HEK293 (cell line): ENCODE measurements around the gene IFI27L2.

Source experiments
- CTCF ChIA-PET: fragments of 350-600 bp; formaldehyde crosslinking; extraction: SDS; loops from one replicate; lab custom pipeline; 2021; ENCODE audit warnings: antibody characterized with exemption; lab: Yijun Ruan, JAX
- POLR2A ChIA-PET: fragments of 300-600 bp; formaldehyde crosslinking; extraction: SDS; loops from one replicate; lab custom pipeline; 2020; ENCODE audit warnings: antibody characterized with exemption, inconsistent platforms; lab: Yijun Ruan, JAX
- H3K27ac ChIP-seq: fragments of 200-500 bp; sonication (Bioruptor generic); 2 replicates; pipeline ENCODE4 v1.5.1; 2014; ENCODE audit warnings: low read depth, low read length, control low read depth, inconsistent platforms; ENCODE audit errors: extremely low read depth
- H3K36me3 ChIP-seq, 2 experiments: fragments of 200-500 bp in 1 of 2; sonication (Bioruptor generic) in 1 of 2; 1 replicate in 1 of 2; 2 replicates in 1 of 2; pipeline ENCODE4 v1.5.1; 2014 to 2017; ENCODE audit warnings: inconsistent platforms in 2 of 2, low read length in 2 of 2; ENCODE audit not compliant: control insufficient read depth in 2 of 2, insufficient read depth in 1 of 2
- H3K4me1 ChIP-seq: fragments of 200-500 bp; sonication (Bioruptor generic); 2 replicates; pipeline ENCODE4 v1.5.1; 2014; ENCODE audit warnings: mild to moderate bottlenecking, low read length, inconsistent platforms; ENCODE audit not compliant: control insufficient read depth, insufficient read depth
- H3K4me3 ChIP-seq: 2 replicates; pipeline ENCODE4 v1.5.1; 2011; ENCODE audit warnings: low read depth, mild to moderate bottlenecking, control low read depth, low read length, moderate library complexity
- H3K9me3 ChIP-seq: fragments of 200-500 bp; sonication (Bioruptor generic); 2 replicates; pipeline ENCODE4 v1.5.1; 2014; ENCODE audit warnings: low read depth, low read length, inconsistent platforms; ENCODE audit not compliant: control insufficient read depth, insufficient read depth
- ZEB2 ChIP-seq: fragments of 450-650 bp; formaldehyde crosslinking; IDR thresholded peaks from 2 replicates; pipeline ENCODE4 v1.5.1; 2016; ENCODE audit warnings: missing biosample characterization, missing genetic modification characterization
- ZFHX2 ChIP-seq: fragments of 450-650 bp; formaldehyde crosslinking; conservative IDR thresholded peaks from 2 replicates; pipeline ENCODE4 v1.5.1; 2016; ENCODE audit warnings: missing biosample characterization, missing genetic modification characterization
- ZNF266 ChIP-seq: fragments of 450-650 bp; formaldehyde crosslinking; IDR thresholded peaks from 2 replicates; pipeline ENCODE4 v1.5.1; 2016; ENCODE audit warnings: missing biosample characterization, missing genetic modification characterization, low read depth
- ZNF558 ChIP-seq: fragments of 450-650 bp; formaldehyde crosslinking; IDR thresholded peaks from 2 replicates; pipeline ENCODE4 v1.5.1; 2016; ENCODE audit warnings: missing biosample characterization, missing genetic modification characterization
- ZNF626 ChIP-seq: fragments of 450-650 bp; sonication (Bioruptor Pico); formaldehyde crosslinking; IDR thresholded peaks from 2 replicates; pipeline ENCODE4 v1.5.1; 2018; ENCODE audit warnings: missing biosample characterization, missing genetic modification characterization, inconsistent platforms
- ZNF677 ChIP-seq: fragments of 450-650 bp; IDR thresholded peaks from 2 replicates; pipeline ENCODE4 v1.5.0; 2018; ENCODE audit warnings: missing biosample characterization, mild to moderate bottlenecking, missing genetic modification characterization, moderate library complexity
- TF ChIP-seq, protein P1 (sequence below): fragments of 450-650 bp; formaldehyde crosslinking; IDR thresholded peaks from 2 replicates; pipeline ENCODE4 v1.5.1; 2017; ENCODE audit warnings: missing biosample characterization, missing genetic modification characterization
- TF ChIP-seq, protein P2 (sequence below): fragments of 450-650 bp; formaldehyde crosslinking; conservative IDR thresholded peaks from 2 replicates; pipeline ENCODE4 v1.5.1; 2016; ENCODE audit warnings: low read depth, missing biosample characterization, missing genetic modification characterization
- TF ChIP-seq, protein P3 (sequence below): fragments of 450-650 bp; formaldehyde crosslinking; conservative IDR thresholded peaks from 2 replicates; pipeline ENCODE4 v1.5.1; 2016; ENCODE audit warnings: low read depth, missing biosample characterization, missing genetic modification characterization
- TF ChIP-seq, protein P4 (sequence below): fragments of 450-650 bp; formaldehyde crosslinking; IDR thresholded peaks from 2 replicates; pipeline ENCODE4 v1.5.1; 2016; ENCODE audit warnings: missing biosample characterization, missing genetic modification characterization
- TF ChIP-seq, protein P5 (sequence below): fragments of 450-650 bp; formaldehyde crosslinking; IDR thresholded peaks from 2 replicates; pipeline ENCODE4 v1.5.1; 2016; ENCODE audit warnings: missing biosample characterization, missing genetic modification characterization
- TF ChIP-seq, protein P6 (sequence below): fragments of 450-650 bp; formaldehyde crosslinking; IDR thresholded peaks from 2 replicates; pipeline ENCODE4 v1.5.1; 2016; ENCODE audit warnings: missing biosample characterization, missing genetic modification characterization, low read depth

Gene IFI27L2

DNA sequence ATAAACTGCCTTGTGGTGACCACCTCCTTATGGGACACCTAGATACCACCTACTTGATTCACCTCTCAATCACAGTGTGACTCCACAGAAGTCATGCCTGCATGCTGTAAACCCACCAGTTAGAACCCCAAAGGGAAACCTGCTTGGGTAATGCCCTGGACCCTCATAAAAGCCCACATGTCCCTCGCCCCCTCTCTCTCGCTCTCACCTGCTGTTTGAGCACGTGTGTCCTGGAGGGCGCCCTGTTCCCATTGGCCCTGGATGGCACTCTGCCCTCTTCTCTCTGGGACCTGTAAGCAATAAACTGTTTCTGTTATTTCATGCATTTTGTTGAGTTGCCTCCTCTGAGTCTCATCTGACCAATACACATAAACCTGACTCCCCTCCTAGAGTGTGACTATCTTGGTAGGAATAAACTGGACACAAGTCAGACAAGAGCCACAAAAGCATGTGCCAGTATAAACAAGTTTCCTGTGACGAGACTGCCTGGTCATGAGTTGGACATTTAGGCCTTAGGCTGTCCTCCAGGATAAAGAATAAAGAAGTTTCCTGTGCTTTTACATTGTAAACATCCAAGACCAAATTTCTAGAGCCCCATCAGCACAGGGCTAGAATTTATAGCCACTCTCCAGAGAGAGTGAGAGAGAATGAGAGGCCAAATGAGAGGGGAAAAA, 8.6 kb downstream of the IFI27L2 start:
- Histone ChIP-seq H3K36me3 (no peaks in the 10 kb centered on the region), H3K9me3 (no peaks in the 10 kb centered on the region), H3K27ac (no peak overlapping the region), H3K4me3 (no peak overlapping the region), H3K4me1 (no peaks in the 10 kb centered on the region)
- ChIA-PET POLR2A (no interaction called here), CTCF (interaction anchor here (0.6 kb wide), 1 partner anchor 83 kb away, joined by 4 read pairs; no protein-coding TSS in a partner anchor)
- TF ChIP-seq ZNF558 (no peak), ZNF266 (tag by site-specific recombination) (peak; percentile 70; the same call in 1 of the 2 replicates)
- TF ChIP-seq, all 188 proteins: peak for 1

DNA sequence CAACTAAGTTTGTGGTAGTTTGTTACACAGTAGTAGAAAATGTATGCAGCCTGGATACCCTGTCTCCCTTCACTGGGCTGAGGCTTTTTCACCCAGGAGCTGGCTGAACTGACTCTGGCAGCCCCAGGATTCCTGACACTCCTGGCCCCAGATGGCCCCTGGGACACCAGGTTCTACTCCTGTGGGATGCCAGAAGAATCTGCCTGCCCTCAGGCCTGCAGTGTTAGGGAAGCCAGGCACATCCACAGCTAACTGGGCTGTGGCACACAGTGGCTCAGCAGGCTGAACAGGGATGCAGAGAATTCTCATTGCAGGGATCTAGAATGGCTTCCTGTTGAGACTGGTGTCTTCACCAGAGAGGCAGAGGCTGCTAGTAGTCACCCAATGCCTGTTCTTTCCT, 10.3 kb downstream of the IFI27L2 start:
- H3K36me3 ChIP-seq: no peaks in the 10 kb centered on the region
- TF ChIP-seq ZNF677 (tag by site-specific recombination): no peak
- TF ChIP-seq, protein P1, sequence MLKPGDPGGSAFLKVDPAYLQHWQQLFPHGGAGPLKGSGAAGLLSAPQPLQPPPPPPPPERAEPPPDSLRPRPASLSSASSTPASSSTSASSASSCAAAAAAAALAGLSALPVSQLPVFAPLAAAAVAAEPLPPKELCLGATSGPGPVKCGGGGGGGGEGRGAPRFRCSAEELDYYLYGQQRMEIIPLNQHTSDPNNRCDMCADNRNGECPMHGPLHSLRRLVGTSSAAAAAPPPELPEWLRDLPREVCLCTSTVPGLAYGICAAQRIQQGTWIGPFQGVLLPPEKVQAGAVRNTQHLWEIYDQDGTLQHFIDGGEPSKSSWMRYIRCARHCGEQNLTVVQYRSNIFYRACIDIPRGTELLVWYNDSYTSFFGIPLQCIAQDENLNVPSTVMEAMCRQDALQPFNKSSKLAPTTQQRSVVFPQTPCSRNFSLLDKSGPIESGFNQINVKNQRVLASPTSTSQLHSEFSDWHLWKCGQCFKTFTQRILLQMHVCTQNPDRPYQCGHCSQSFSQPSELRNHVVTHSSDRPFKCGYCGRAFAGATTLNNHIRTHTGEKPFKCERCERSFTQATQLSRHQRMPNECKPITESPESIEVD (tag by site-specific recombination): no peak
- TF ChIP-seq, protein P2, sequence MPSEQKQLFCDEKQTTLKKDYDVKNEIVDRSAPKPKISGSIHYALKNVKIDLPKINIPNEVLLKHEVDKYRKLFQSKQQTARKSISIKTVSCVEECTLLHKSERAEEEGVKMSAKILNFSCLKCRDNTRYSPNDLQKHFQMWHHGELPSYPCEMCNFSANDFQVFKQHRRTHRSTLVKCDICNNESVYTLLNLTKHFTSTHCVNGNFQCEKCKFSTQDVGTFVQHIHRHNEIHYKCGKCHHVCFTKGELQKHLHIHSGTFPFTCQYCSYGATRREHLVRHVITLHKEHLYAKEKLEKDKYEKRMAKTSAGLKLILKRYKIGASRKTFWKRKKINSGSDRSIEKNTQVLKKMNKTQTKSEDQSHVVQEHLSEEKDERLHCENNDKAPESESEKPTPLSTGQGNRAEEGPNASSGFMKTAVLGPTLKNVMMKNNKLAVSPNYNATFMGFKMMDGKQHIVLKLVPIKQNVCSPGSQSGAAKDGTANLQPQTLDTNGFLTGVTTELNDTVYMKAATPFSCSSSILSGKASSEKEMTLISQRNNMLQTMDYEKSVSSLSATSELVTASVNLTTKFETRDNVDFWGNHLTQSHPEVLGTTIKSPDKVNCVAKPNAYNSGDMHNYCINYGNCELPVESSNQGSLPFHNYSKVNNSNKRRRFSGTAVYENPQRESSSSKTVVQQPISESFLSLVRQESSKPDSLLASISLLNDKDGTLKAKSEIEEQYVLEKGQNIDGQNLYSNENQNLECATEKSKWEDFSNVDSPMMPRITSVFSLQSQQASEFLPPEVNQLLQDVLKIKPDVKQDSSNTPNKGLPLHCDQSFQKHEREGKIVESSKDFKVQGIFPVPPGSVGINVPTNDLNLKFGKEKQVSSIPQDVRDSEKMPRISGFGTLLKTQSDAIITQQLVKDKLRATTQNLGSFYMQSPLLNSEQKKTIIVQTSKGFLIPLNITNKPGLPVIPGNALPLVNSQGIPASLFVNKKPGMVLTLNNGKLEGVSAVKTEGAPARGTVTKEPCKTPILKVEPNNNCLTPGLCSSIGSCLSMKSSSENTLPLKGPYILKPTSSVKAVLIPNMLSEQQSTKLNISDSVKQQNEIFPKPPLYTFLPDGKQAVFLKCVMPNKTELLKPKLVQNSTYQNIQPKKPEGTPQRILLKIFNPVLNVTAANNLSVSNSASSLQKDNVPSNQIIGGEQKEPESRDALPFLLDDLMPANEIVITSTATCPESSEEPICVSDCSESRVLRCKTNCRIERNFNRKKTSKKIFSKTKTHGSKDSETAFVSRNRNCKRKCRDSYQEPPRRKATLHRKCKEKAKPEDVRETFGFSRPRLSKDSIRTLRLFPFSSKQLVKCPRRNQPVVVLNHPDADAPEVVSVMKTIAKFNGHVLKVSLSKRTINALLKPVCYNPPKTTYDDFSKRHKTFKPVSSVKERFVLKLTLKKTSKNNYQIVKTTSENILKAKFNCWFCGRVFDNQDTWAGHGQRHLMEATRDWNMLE: no peak
- CTCF ChIA-PET: no interaction called here

DNA sequence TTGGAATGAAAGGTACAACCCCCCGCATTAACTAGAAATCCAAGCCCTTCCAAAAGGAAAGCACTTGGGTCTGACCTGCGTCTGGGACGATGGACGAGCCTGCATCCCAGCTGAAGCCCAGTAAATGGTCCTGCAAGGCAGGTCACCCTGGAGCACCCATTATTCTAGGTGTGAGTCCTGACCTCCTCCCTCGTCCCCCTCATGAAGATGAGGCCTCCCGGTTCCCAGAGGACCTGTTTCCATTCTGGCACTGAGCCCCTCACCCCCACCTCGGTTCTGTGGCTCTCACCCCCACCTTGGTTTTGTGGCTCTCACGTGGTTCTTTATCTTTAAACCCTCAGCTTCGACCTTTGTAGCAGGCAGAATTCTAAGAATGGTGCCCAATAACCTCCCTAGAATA, 11.5 kb downstream of the IFI27L2 start:
- no peaks in the 10 kb centered on the region for H3K36me3 ChIP-seq
- no peak overlapping the region for H3K27ac ChIP-seq
- POLR2A ChIA-PET: no interaction called here
- no peak overlapping the region for H3K4me3 ChIP-seq
- no peaks in the 10 kb centered on the region for H3K9me3 ChIP-seq
- CTCF ChIA-PET: interaction anchor here (1.6 kb wide), 1 partner anchor 19 kb away, joined by 4 read pairs; no protein-coding TSS in a partner anchor
- peaks cover 3% of the 10 kb centered on the region; the same call in 1 of the 2 replicates for H3K4me1 ChIP-seq
- TF ChIP-seq ZFHX2 (tag by site-specific recombination) (no peak), ZEB2 (no peak), ZNF626 (tag by site-specific recombination) (no peak)
- TF ChIP-seq, protein P3, sequence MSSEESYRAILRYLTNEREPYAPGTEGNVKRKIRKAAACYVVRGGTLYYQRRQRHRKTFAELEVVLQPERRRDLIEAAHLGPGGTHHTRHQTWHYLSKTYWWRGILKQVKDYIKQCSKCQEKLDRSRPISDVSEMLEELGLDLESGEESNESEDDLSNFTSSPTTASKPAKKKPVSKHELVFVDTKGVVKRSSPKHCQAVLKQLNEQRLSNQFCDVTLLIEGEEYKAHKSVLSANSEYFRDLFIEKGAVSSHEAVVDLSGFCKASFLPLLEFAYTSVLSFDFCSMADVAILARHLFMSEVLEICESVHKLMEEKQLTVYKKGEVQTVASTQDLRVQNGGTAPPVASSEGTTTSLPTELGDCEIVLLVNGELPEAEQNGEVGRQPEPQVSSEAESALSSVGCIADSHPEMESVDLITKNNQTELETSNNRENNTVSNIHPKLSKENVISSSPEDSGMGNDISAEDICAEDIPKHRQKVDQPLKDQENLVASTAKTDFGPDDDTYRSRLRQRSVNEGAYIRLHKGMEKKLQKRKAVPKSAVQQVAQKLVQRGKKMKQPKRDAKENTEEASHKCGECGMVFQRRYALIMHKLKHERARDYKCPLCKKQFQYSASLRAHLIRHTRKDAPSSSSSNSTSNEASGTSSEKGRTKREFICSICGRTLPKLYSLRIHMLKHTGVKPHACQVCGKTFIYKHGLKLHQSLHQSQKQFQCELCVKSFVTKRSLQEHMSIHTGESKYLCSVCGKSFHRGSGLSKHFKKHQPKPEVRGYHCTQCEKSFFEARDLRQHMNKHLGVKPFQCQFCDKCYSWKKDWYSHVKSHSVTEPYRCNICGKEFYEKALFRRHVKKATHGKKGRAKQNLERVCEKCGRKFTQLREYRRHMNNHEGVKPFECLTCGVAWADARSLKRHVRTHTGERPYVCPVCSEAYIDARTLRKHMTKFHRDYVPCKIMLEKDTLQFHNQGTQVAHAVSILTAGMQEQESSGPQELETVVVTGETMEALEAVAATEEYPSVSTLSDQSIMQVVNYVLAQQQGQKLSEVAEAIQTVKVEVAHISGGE (tag by site-specific recombination): no peak
- TF ChIP-seq, protein P4, sequence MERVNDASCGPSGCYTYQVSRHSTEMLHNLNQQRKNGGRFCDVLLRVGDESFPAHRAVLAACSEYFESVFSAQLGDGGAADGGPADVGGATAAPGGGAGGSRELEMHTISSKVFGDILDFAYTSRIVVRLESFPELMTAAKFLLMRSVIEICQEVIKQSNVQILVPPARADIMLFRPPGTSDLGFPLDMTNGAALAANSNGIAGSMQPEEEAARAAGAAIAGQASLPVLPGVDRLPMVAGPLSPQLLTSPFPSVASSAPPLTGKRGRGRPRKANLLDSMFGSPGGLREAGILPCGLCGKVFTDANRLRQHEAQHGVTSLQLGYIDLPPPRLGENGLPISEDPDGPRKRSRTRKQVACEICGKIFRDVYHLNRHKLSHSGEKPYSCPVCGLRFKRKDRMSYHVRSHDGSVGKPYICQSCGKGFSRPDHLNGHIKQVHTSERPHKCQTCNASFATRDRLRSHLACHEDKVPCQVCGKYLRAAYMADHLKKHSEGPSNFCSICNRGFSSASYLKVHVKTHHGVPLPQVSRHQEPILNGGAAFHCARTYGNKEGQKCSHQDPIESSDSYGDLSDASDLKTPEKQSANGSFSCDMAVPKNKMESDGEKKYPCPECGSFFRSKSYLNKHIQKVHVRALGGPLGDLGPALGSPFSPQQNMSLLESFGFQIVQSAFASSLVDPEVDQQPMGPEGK (tag by site-specific recombination): no peak
- TF ChIP-seq, protein P5, sequence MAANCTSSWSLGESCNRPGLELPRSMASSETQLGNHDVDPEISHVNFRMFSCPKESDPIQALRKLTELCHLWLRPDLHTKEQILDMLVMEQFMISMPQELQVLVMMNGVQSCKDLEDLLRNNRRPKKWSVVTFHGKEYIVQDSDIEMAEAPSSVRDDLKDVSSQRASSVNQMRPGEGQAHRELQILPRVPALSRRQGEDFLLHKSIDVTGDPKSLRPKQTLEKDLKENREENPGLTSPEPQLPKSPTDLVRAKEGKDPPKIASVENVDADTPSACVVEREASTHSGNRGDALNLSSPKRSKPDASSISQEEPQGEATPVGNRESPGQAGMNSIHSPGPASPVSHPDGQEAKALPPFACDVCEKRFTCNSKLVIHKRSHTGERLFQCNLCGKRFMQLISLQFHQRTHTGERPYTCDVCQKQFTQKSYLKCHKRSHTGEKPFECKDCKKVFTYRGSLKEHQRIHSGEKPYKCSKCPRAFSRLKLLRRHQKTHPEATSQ (tag by site-specific recombination): no peak
- TF ChIP-seq, protein P6, sequence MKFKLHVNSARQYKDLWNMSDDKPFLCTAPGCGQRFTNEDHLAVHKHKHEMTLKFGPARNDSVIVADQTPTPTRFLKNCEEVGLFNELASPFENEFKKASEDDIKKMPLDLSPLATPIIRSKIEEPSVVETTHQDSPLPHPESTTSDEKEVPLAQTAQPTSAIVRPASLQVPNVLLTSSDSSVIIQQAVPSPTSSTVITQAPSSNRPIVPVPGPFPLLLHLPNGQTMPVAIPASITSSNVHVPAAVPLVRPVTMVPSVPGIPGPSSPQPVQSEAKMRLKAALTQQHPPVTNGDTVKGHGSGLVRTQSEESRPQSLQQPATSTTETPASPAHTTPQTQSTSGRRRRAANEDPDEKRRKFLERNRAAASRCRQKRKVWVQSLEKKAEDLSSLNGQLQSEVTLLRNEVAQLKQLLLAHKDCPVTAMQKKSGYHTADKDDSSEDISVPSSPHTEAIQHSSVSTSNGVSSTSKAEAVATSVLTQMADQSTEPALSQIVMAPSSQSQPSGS (tag by site-specific recombination): no peak

More for the DNA sequence above, 10.3 kb downstream of the IFI27L2 start:
- Histone ChIP-seq H3K4me3 (no peak overlapping the region), H3K4me1 (no peaks in the 10 kb centered on the region), H3K27ac (no peak overlapping the region), H3K9me3 (no peaks in the 10 kb centered on the region)
- POLR2A ChIA-PET: no interaction called here
